ENCODE data around the gene HIVEP3. TPM values are rescaled to one million over a fixed set of nuclear protein-coding genes. Genes with fewer than 3 reads are reported as not detected.
A peak's percentile ranks its signal among the peaks of the same experiment; 100 is the strongest.

HIVEP3 gene
- total RNA-seq, 1 donor from 2014 or later = 0.77 TPM

- no peak for DNase-seq (ENCODE audit: low read depth in 2 of 2)
These were observed 105.5 kb downstream of the HIVEP3 start for GRCh38 chr1:41813226-41813625.

- DNase-seq (ENCODE audit: low read depth in 2 of 2) = peak in 1 of 2 donors; percentile 38
These were observed 106.3 kb downstream of the HIVEP3 start for GRCh38 chr1:41812453-41812852.

- DNase-seq (ENCODE audit: low read depth in 2 of 2) = peak; percentile 14 to 68
These were observed 106.7 kb downstream of the HIVEP3 start for GRCh38 chr1:41812051-41812450.

GRCh38 chr1:41811051-41811795, 107.5 kb downstream of the HIVEP3 start:
- DNase-seq (ENCODE audit: low read depth in 2 of 2) = no peak

GRCh38 chr1:41810446-41810845, 108.3 kb downstream of the HIVEP3 start:
- peak; percentile 3 to 49 for DNase-seq (ENCODE audit: low read depth in 2 of 2)

GRCh38 chr1:41809692-41810091, 109.0 kb downstream of the HIVEP3 start:
- no peak for DNase-seq (ENCODE audit: low read depth in 2 of 2)

GRCh38 chr1:41807390-41807789, 111.3 kb downstream of the HIVEP3 start:
- no peak for DNase-seq (ENCODE audit: low read depth in 2 of 2)

- DNase-seq (ENCODE audit: low read depth in 2 of 2) = no peak
These were observed 112.1 kb downstream of the HIVEP3 start for GRCh38 chr1:41806472-41807155.

GRCh38 chr1:41805771-41806471, 112.8 kb downstream of the HIVEP3 start:
- DNase-seq (ENCODE audit: low read depth in 2 of 2) = no peak

GRCh38 chr1:41804176-41804575, 114.5 kb downstream of the HIVEP3 start:
- DNase-seq (ENCODE audit: low read depth in 2 of 2) = no peak

- no peak for DNase-seq (ENCODE audit: low read depth in 2 of 2)
These were observed 115.1 kb downstream of the HIVEP3 start for GRCh38 chr1:41803656-41804055.

- DNase-seq (ENCODE audit: low read depth in 2 of 2) = no peak
These were observed 115.9 kb downstream of the HIVEP3 start for GRCh38 chr1:41802532-41803501.

- no peak for DNase-seq (ENCODE audit: low read depth in 2 of 2)
These were observed 118.4 kb downstream of the HIVEP3 start for GRCh38 chr1:41800311-41800829.

GRCh38 chr1:41799723-41800122, 119.0 kb downstream of the HIVEP3 start:
- no peak for DNase-seq (ENCODE audit: low read depth in 2 of 2)

- DNase-seq (ENCODE audit: low read depth in 2 of 2) = no peak
These were observed 119.5 kb downstream of the HIVEP3 start for GRCh38 chr1:41799205-41799604.

- peak; percentile 9 to 61 for DNase-seq (ENCODE audit: low read depth in 2 of 2)
These were observed 123.4 kb downstream of the HIVEP3 start for GRCh38 chr1:41795205-41795762.

- no peak for DNase-seq (ENCODE audit: low read depth in 2 of 2)
These were observed 124.7 kb downstream of the HIVEP3 start for GRCh38 chr1:41794031-41794430.

GRCh38 chr1:41792485-41792770, 126.3 kb downstream of the HIVEP3 start:
- DNase-seq (ENCODE audit: low read depth in 2 of 2) = no peak

GRCh38 chr1:41791667-41792484, 126.8 kb downstream of the HIVEP3 start:
- DNase-seq (ENCODE audit: low read depth in 2 of 2) = no peak

GRCh38 chr1:41790351-41790750, 128.4 kb downstream of the HIVEP3 start:
- no peak for DNase-seq (ENCODE audit: low read depth in 2 of 2)
